HepG2 (cell line): ENCODE data around the gene TTN. TPM values are rescaled to one million over a fixed set of nuclear protein-coding genes. Genes with fewer than 3 reads are reported as not detected.

Experiments
- CENPX ChIP-seq: sonication (generic); formaldehyde crosslinking; IDR thresholded peaks from 2 replicates; pipeline ENCODE4 v1.9.0; 2021; ENCODE audit warnings: mild to moderate bottlenecking, missing genetic modification reagents, moderate library complexity
- ELK4 ChIP-seq: sonication (generic); formaldehyde crosslinking; IDR thresholded peaks from 2 replicates; pipeline ENCODE4 v1.9.0; 2021; ENCODE audit warnings: missing genetic modification reagents, borderline replicate concordance
- GMEB1 ChIP-seq: sonication (generic); formaldehyde crosslinking; IDR thresholded peaks from 2 replicates; pipeline ENCODE4 v1.5.1; 2020; ENCODE audit warnings: missing genetic modification reagents, mild to moderate bottlenecking, borderline replicate concordance
- GTF3A ChIP-seq: sonication (generic); formaldehyde crosslinking; conservative IDR thresholded peaks from 2 replicates; pipeline ENCODE4 v1.4.0; 2020; ENCODE audit warnings: mild to moderate bottlenecking, missing genetic modification reagents
- KDM2A ChIP-seq: sonication (generic); formaldehyde crosslinking; IDR thresholded peaks from 2 replicates; pipeline ENCODE4 v1.4.0; 2020; ENCODE audit warnings: low read depth, missing genetic modification reagents, borderline replicate concordance
- KLF16 ChIP-seq, 2 experiments: sonication (generic) in 1 of 2; formaldehyde crosslinking in 1 of 2; IDR thresholded peaks; 2 replicates each; pipeline versions ENCODE4 v1.6.1 to v1.8.0; 2016 to 2023; ENCODE audit warnings: missing genetic modification reagents in 2 of 2, missing compliant biosample characterization in 1 of 2
- KMT2B ChIP-seq: IDR thresholded peaks from 2 replicates; pipeline ENCODE4 v1.6.1; 2016; ENCODE audit warnings: missing genetic modification reagents, missing compliant biosample characterization
- MYNN ChIP-seq: sonication (generic); formaldehyde crosslinking; IDR thresholded peaks from 2 replicates; pipeline ENCODE4 v1.4.0; 2020; ENCODE audit warnings: mild to moderate bottlenecking, low read depth, missing genetic modification reagents
- NCOA1 ChIP-seq: sonication (generic); formaldehyde crosslinking; IDR thresholded peaks from 2 replicates; pipeline ENCODE4 v1.9.0; 2021; ENCODE audit warnings: missing genetic modification reagents
- POLR2AphosphoS5 ChIP-seq: IDR thresholded peaks from 2 replicates; pipeline ENCODE4 v1.6.1; 2012; ENCODE audit warnings: low read depth, low read length
- RXRA ChIP-seq: sonication (generic); formaldehyde crosslinking; IDR thresholded peaks from 2 replicates; pipeline ENCODE4 v1.5.1; 2020; ENCODE audit warnings: missing genetic modification reagents
- SSRP1 ChIP-seq: IDR thresholded peaks from 2 replicates; pipeline ENCODE4 v1.6.1; 2016; ENCODE audit warnings: control low read depth
- TCF12 ChIP-seq, 2 experiments: fragments of 450-650 bp in 1 of 2; sonication (generic) in 1 of 2; formaldehyde crosslinking in 1 of 2; IDR thresholded peaks; 2 replicates each; pipeline versions ENCODE4 v1.6.1 to v1.8.0; 2017 to 2022; ENCODE audit warnings: antibody characterized with exemption in 1 of 2, mild to moderate bottlenecking in 1 of 2, missing genetic modification reagents in 1 of 2, moderate library complexity in 1 of 2
- ZBTB34 ChIP-seq: sonication (generic); formaldehyde crosslinking; IDR thresholded peaks from 2 replicates; pipeline ENCODE4 v1.8.0; 2022; ENCODE audit warnings: mild to moderate bottlenecking, missing genetic modification reagents
- ZFP36L2 ChIP-seq: sonication (generic); formaldehyde crosslinking; IDR thresholded peaks from 2 replicates; pipeline ENCODE4 v1.4.0; 2020; ENCODE audit warnings: missing genetic modification reagents
- ZFP41 ChIP-seq: sonication (generic); formaldehyde crosslinking; IDR thresholded peaks from 2 replicates; pipeline ENCODE4 v1.4.0; 2020; ENCODE audit warnings: mild to moderate bottlenecking, missing genetic modification reagents, borderline replicate concordance
- ZNF10 ChIP-seq: sonication (generic); formaldehyde crosslinking; IDR thresholded peaks from 2 replicates; pipeline ENCODE4 v1.4.0; 2020; ENCODE audit warnings: mild to moderate bottlenecking, low read depth, missing genetic modification reagents, borderline replicate concordance
- ZNF317 ChIP-seq: sonication (generic); formaldehyde crosslinking; IDR thresholded peaks from 2 replicates; pipeline ENCODE4 v1.5.0; 2020; ENCODE audit warnings: mild to moderate bottlenecking, missing genetic modification reagents
- ZNF460 ChIP-seq: sonication (generic); formaldehyde crosslinking; IDR thresholded peaks from 2 replicates; pipeline ENCODE4 v1.5.1; 2020; ENCODE audit warnings: missing genetic modification reagents, mild to moderate bottlenecking, borderline replicate concordance
- ZNF547 ChIP-seq: sonication (generic); formaldehyde crosslinking; IDR thresholded peaks from 2 replicates; pipeline ENCODE4 v1.5.1; 2020; ENCODE audit warnings: mild to moderate bottlenecking, missing genetic modification reagents
- ZNF569 ChIP-seq: sonication (generic); formaldehyde crosslinking; IDR thresholded peaks from 2 replicates; pipeline ENCODE4 v1.5.0; 2020; ENCODE audit warnings: mild to moderate bottlenecking, missing genetic modification reagents, moderate library complexity, borderline replicate concordance
- ZNF615 ChIP-seq: sonication (generic); formaldehyde crosslinking; IDR thresholded peaks from 2 replicates; pipeline ENCODE4 v1.5.0; 2020; ENCODE audit warnings: mild to moderate bottlenecking, missing genetic modification reagents, borderline replicate concordance
- ZNF775 ChIP-seq: sonication (generic); formaldehyde crosslinking; IDR thresholded peaks from 2 replicates; pipeline ENCODE4 v1.4.0; 2020; ENCODE audit warnings: missing genetic modification reagents, mild to moderate bottlenecking, moderate library complexity, borderline replicate concordance
- ZSCAN22 ChIP-seq: sonication (generic); formaldehyde crosslinking; IDR thresholded peaks from 2 replicates; pipeline ENCODE4 v1.4.0; 2020; ENCODE audit warnings: mild to moderate bottlenecking, missing genetic modification reagents
- polyA plus RNA-seq, 8 experiments: library from polyadenylated mRNA; depleted of rRNA in 3 of 8; stranded (reverse) in 7 of 8; unstranded in 1 of 8; fragments of >200 nt; fragmentation: Illumina TruSeq in 4 of 8; extraction: Trizol in 4 of 8; gene quantifications; 2 replicates each; pipeline versions ENCODE4 v1.2.1 to v1.2.3, GENCODE V29; 2011 to 2016; ENCODE audit warnings: low read depth in 4 of 8, missing spikeins in 1 of 8, mixed read lengths in 1 of 8; ENCODE audit not compliant: insufficient read depth in 1 of 8
- total RNA-seq, 5 experiments: library from RNA; depleted of rRNA; stranded (reverse); fragments of >200 nt; fragmentation: Illumina TruSeq; extraction: Trizol; gene quantifications; 2 replicates each; pipeline ENCODE4 v1.2.3, GENCODE V29; 2016; ENCODE audit warnings: low read depth in 1 of 5
- TF ChIP-seq, protein P1 (sequence below): sonication (generic); formaldehyde crosslinking; IDR thresholded peaks from 2 replicates; pipeline ENCODE4 v1.4.0; 2020; ENCODE audit warnings: missing genetic modification reagents

TTN gene
- total and polyA plus RNA-seq, 2 of the 13 experiments (the other 11 are each of a cell fraction or from before 2014, with no cell fraction given): under 0.01 TPM

- 0 out of 2 replicates have a peak, but pooled peaks have one; percentile 34 for TF ChIP-seq ZBTB34 (CRISPR knock-in tag)
- TF ChIP-seq SSRP1 (CRISPR knock-in tag): 0 out of 2 replicates have a peak, but pooled peaks have one; percentile 36
- TF ChIP-seq GMEB1 (CRISPR knock-in tag): no peak
- no peak for TF ChIP-seq ZSCAN22 (CRISPR knock-in tag)
- TF ChIP-seq GTF3A (CRISPR knock-in tag): 0 out of 2 replicates have a peak, but pooled peaks have one; percentile 8
- TF ChIP-seq ZFP41: no peak
- TF ChIP-seq ZNF775 (CRISPR knock-in tag): no peak
- no peak for TF ChIP-seq KMT2B
- no peak for TF ChIP-seq ELK4 (CRISPR knock-in tag)
- 0 out of 2 replicates have a peak, but pooled peaks have one; percentile 60 for TF ChIP-seq NCOA1
- no peak for TF ChIP-seq ZNF547 (CRISPR knock-in tag)
- no peak for TF ChIP-seq RXRA (CRISPR knock-in tag)
- TF ChIP-seq TCF12 (IDR thresholded peaks at IDR 0.05): no peak
- TF ChIP-seq TCF12 (CRISPR knock-in tag; IDR thresholded peaks at IDR 0.05): no peak
- TF ChIP-seq ZNF569 (CRISPR knock-in tag): no peak
- no peak for TF ChIP-seq KDM2A (CRISPR knock-in tag)
- TF ChIP-seq ZNF460 (CRISPR knock-in tag): no peak
- no peak for TF ChIP-seq CENPX (CRISPR knock-in tag)
- no peak for TF ChIP-seq MYNN (CRISPR knock-in tag)
- no peak for TF ChIP-seq POLR2AphosphoS5
- TF ChIP-seq ZNF10 (CRISPR knock-in tag): no peak
- no peak for TF ChIP-seq ZNF317
- TF ChIP-seq KLF16 (CRISPR knock-in tag; IDR thresholded peaks at IDR 0.05): no peak
- TF ChIP-seq, protein P1, sequence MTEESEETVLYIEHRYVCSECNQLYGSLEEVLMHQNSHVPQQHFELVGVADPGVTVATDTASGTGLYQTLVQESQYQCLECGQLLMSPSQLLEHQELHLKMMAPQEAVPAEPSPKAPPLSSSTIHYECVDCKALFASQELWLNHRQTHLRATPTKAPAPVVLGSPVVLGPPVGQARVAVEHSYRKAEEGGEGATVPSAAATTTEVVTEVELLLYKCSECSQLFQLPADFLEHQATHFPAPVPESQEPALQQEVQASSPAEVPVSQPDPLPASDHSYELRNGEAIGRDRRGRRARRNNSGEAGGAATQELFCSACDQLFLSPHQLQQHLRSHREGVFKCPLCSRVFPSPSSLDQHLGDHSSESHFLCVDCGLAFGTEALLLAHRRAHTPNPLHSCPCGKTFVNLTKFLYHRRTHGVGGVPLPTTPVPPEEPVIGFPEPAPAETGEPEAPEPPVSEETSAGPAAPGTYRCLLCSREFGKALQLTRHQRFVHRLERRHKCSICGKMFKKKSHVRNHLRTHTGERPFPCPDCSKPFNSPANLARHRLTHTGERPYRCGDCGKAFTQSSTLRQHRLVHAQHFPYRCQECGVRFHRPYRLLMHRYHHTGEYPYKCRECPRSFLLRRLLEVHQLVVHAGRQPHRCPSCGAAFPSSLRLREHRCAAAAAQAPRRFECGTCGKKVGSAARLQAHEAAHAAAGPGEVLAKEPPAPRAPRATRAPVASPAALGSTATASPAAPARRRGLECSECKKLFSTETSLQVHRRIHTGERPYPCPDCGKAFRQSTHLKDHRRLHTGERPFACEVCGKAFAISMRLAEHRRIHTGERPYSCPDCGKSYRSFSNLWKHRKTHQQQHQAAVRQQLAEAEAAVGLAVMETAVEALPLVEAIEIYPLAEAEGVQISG (CRISPR knock-in tag): no peak
- no peak for TF ChIP-seq ZNF615 (CRISPR knock-in tag)
- no peak for TF ChIP-seq ZFP36L2 (CRISPR knock-in tag)
Measured at GRCh38 chr2:178479275-178479616, 328.0 kb downstream of the TTN start (continued).
